C4-2B (cell line): ENCODE measurements around the gene KLF2.

ENCODE experiments used
- CTCF ChIP-seq: fragments of 450-650 bp; conservative IDR thresholded peaks from 2 replicates; pipeline ENCODE4 v1.5.1; 2017; ENCODE audit warnings: mild to moderate bottlenecking
- ZFX ChIP-seq: fragments of 450-650 bp; IDR thresholded peaks from 2 replicates; pipeline ENCODE4 v1.6.1; 2017

- TF ChIP-seq CTCF: no peak
- TF ChIP-seq ZFX: no peak
Observed at GRCh38 chr19:16363133-16363851, 38.7 kb downstream of the KLF2 start.
